Transverse colon (tissue), 4 donors: ENCODE measurements around the gene TOE1. TPM values are rescaled to one million over a fixed set of nuclear protein-coding genes. Genes with fewer than 3 reads are reported as not detected.

Experiments
- DNase-seq: peaks from one replicate; pipeline ENCODE4 v3.0.0-alpha.2; 2019
- H3K27ac ChIP-seq, 4 donors: fragments of 200-600 bp; sonication (generic); 2 replicates each; pipeline ENCODE4 v1.5.1; 2016 to 2018; ENCODE audit warnings: inconsistent platforms in 4 of 4
- H3K27me3 ChIP-seq: fragments of 200-600 bp; sonication (generic); 2 replicates; pipeline ENCODE4 v1.5.1; 2017; ENCODE audit warnings: inconsistent platforms
- H3K36me3 ChIP-seq, 4 donors: fragments of 200-600 bp; sonication (generic); 2 replicates each; pipeline ENCODE4 v1.5.1; 2017 to 2019; ENCODE audit warnings: inconsistent platforms in 4 of 4
- H3K4me1 ChIP-seq, 4 donors: fragments of 200-600 bp; sonication (generic); 2 replicates each; pipeline ENCODE4 v1.5.1; 2017 to 2020; ENCODE audit warnings: inconsistent platforms in 4 of 4
- H3K4me3 ChIP-seq, 4 donors: fragments of 200-600 bp; sonication (generic); 1 replicate in 1 of 4; 2 replicates in 3 of 4; pipeline versions ENCODE4 v1.5.1 to v1.6.1; 2017 to 2019; ENCODE audit warnings: inconsistent platforms in 4 of 4
- H3K9me3 ChIP-seq, 2 donors: fragments of 200-600 bp; sonication (generic); 2 replicates each; pipeline ENCODE4 v1.5.1; 2017 to 2019; ENCODE audit warnings: inconsistent platforms in 2 of 2
- CTCF ChIP-seq, 5 experiments: fragments of 200-600 bp in 3 of 5; fragments of 450-650 bp in 2 of 5; sonication (generic) in 3 of 5; IDR thresholded peaks; 1 replicate in 2 of 5; 2 replicates in 3 of 5; pipeline ENCODE4 v1.5.1; 2016 to 2017; ENCODE audit warnings: antibody characterized with exemption in 5 of 5, inconsistent platforms in 3 of 5, mild to moderate bottlenecking in 2 of 5, moderate library complexity in 1 of 5
- EP300 ChIP-seq: sonication (generic); formaldehyde crosslinking; IDR thresholded peaks from one replicate; pipeline ENCODE4 v1.6.1; 2017; ENCODE audit warnings: antibody characterized with exemption, low read depth
- POLR2A ChIP-seq: fragments of 450-650 bp; IDR thresholded peaks from one replicate; pipeline ENCODE4 v1.6.1; 2016; ENCODE audit warnings: antibody characterized with exemption, mild to moderate bottlenecking, moderate library complexity
- POLR2AphosphoS5 ChIP-seq, 3 donors: sonication (generic); formaldehyde crosslinking; IDR thresholded peaks; one replicate each; pipeline ENCODE4 v1.6.1; 2016; ENCODE audit warnings: antibody characterized with exemption in 3 of 3
- WGBS, 2 donors: methylation state at CpG; one replicate each; pipeline ENCODE4 v1.1.5; 2018; ENCODE audit warnings: low coverage in 1 of 2; 5-methylcytosine and 5-hydroxymethylcytosine counted together
- in situ Hi-C, 4 donors: fragments of 200-750 bp; cut with MboI; loops; one replicate each; pipeline versions ENCODE4 v1.15.0 to v1.15.1; 2017; ENCODE audit warnings: low sequenced_read_pairs in 3 of 4, low pct_ligation_motif_present in 1 of 4, low pct_unique_long_range_greater_than_20kb in 1 of 4
- intact Hi-C: fragments of 100-400 bp; cut with DNase I; formaldehyde crosslinking; loops from one replicate; pipeline ENCODE4 v1.15.1; 2023; ENCODE audit warnings: low total_unique reads
- total RNA-seq, 4 donors: library from RNA; depleted of rRNA; stranded (reverse); fragments of >200 nt; gene quantifications; one replicate each; pipeline ENCODE4 v1.1.0, GENCODE V29; 2016

The TOE1 gene
- total RNA-seq, 4 donors from 2014 or later, result 4.8 to 58.7 (median 16.4) TPM

GRCh38 chr1:45370575-45370974 lies 30.6 kb downstream of the TOE1 start:
- no peaks in the 10 kb centered on the region for H3K36me3 ChIP-seq
- DNase-seq, result no peak
- H3K9me3 ChIP-seq, result no peaks in the 10 kb centered on the region
- no peak overlapping the region for H3K27ac ChIP-seq
- TF ChIP-seq POLR2AphosphoS5 (IDR thresholded peaks at IDR 0.05) (no peak), EP300 (no peak), CTCF (IDR thresholded peaks at IDR 0.05) (no peak), POLR2A (no peak)
- intact Hi-C loops, result no loop called here
- H3K27me3 ChIP-seq, result no peaks in the 10 kb centered on the region
- in situ Hi-C loops, result no loop called here
- H3K4me1 ChIP-seq, result peaks cover 0 to 14% (median under 1%) of the 10 kb centered on the region in 4 donors
- H3K4me3 ChIP-seq, result no peak overlapping the region

DNA sequence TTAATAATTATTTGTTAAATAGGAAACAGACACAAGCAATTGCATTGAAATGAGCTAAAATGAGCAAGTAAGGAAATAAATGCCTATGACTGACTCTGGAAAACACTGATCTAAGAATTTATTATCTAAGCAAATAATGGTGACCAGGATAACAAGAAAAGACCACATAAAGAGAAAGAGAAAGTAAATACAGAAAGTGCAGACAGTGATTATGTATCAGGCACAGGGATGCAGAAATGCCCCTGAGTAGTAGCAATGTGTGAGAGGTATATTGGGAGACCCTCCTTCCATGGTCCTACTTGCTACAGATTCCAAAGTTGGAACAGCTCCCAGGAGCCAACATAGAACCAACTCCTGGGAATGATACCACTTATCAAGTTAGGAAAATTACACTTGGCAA lies 33.6 kb downstream of the TOE1 start:
- intact Hi-C loops (no loop called here), in situ Hi-C loops (no loop called here)
- no peak overlapping the region for H3K4me3 ChIP-seq
- H3K9me3 ChIP-seq, result no peaks in the 10 kb centered on the region
- TF ChIP-seq POLR2AphosphoS5 (IDR thresholded peaks at IDR 0.05) (no peak), EP300 (no peak), CTCF (IDR thresholded peaks at IDR 0.05) (no peak), POLR2A (no peak)
- no peak for DNase-seq
- no peak overlapping the region for H3K27ac ChIP-seq
- H3K4me1 ChIP-seq, result peaks cover 0 to 16% (median 2%) of the 10 kb centered on the region in 4 donors
- no peaks in the 10 kb centered on the region for H3K27me3 ChIP-seq
- no peaks in the 10 kb centered on the region for H3K36me3 ChIP-seq

DNA sequence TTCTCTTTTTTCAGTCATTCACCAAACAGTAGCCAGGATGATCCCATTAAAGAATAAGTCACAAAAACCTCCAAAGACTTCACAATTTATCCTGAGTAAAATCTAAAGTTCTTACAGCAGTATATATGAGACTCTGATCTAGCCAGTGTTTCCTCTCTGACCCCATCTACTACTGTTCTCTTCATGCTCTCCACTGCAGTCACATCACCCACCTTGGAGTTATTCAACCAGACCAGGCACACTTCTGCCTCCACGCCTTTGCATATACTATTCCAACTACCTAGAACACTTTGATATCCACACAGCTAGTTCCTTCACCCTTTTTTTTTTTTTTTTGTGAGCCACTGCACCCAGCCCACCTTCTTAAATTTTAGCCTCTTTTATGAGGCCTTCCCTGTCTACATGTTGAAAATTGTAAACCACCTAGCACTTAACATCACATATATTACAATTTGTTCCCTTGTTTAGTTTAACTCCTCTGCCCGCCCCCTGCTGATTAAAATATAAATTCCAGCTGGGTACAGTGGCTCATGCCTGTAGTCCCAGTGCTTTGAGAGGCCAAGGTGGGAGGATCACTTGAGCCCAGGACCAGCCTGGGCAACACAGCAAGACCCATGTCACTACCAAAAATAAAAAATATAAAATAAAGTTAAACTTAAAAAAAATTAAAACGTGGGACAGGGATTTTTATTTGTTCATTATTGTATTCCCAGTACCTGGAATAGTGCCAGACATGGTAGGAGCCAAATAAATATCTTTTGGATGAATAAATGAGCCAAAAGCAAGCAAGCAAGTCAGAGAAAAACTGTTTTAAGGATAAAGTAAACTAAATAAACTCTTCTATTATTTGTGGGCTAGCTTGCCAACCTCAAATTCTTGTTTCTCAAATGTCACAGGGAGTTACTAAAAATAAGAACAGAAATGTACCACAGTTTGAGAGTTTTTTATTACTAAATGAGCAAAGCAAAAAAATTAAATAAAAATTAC lies 35.4 kb downstream of the TOE1 start:
- H3K36me3 ChIP-seq, result no peaks in the 10 kb centered on the region
- in situ Hi-C loops, result no loop called here
- intact Hi-C loops, result no loop called here
- peaks cover 0 to 16% (median 2%) of the 10 kb centered on the region in 4 donors for H3K4me1 ChIP-seq
- H3K27me3 ChIP-seq, result no peaks in the 10 kb centered on the region
- H3K4me3 ChIP-seq, result no peak overlapping the region
- no peak for DNase-seq
- no peak overlapping the region for H3K27ac ChIP-seq
- H3K9me3 ChIP-seq, result no peaks in the 10 kb centered on the region
- TF ChIP-seq EP300 (no peak), POLR2AphosphoS5 (IDR thresholded peaks at IDR 0.05) (no peak), CTCF (IDR thresholded peaks at IDR 0.05) (no peak), POLR2A (no peak)
- WGBS, 2 donors, result 50 to 64% methylated on average over 2 to 3 of the region's 3 CpGs

GRCh38 chr1:45378184-45378583 lies 38.2 kb downstream of the TOE1 start:
- Histone ChIP-seq H3K27ac (no peak overlapping the region), H3K36me3 (no peaks in the 10 kb centered on the region), H3K27me3 (no peaks in the 10 kb centered on the region), H3K9me3 (no peaks in the 10 kb centered on the region), H3K4me1 (peaks cover 0 to 16% (median 2%) of the 10 kb centered on the region in 4 donors), H3K4me3 (no peak overlapping the region)
- intact Hi-C loops, result no loop called here
- no peak for TF ChIP-seq CTCF (IDR thresholded peaks at IDR 0.05)
- in situ Hi-C loops, result no loop called here
- no peak for DNase-seq
